Keratinocyte (primary cell): ENCODE measurements around the gene FGD2. TPM values are rescaled to one million over a fixed set of nuclear protein-coding genes. Genes with fewer than 3 reads are reported as not detected.

Experiments used
- DNase-seq: peaks from one replicate; pipeline ENCODE4 v3.0.0-alpha.2; 2011; ENCODE audit warnings: low read depth, missing footprints, low spot score
- FAIRE-seq: peaks from 2 replicates; lab custom pipeline; 2011; peaks lifted over from hg19 to GRCh38; lab: Jason Lieb, UNC
- H2AFZ ChIP-seq: 2 replicates; pipeline ENCODE4 v1.6.0; 2012; ENCODE audit warnings: low read length, control low read depth, inconsistent platforms; ENCODE audit not compliant: control insufficient read depth
- H3K27ac ChIP-seq: 2 replicates; pipeline ENCODE4 v1.5.1; 2011; ENCODE audit warnings: low read length; ENCODE audit not compliant: control insufficient read depth, insufficient read depth
- H3K27me3 ChIP-seq: 3 replicates; pipeline ENCODE4 v1.6.0; 2011; ENCODE audit warnings: low read length; ENCODE audit not compliant: control insufficient read depth, insufficient read depth; ENCODE audit errors: extremely low read depth
- H3K36me3 ChIP-seq, 2 experiments: 2 replicates in 1 of 2; 3 replicates in 1 of 2; pipeline ENCODE4 v1.5.1; 2011; ENCODE audit warnings: low read length in 2 of 2, mild to moderate bottlenecking in 1 of 2; ENCODE audit not compliant: control insufficient read depth in 2 of 2, insufficient read depth in 2 of 2; ENCODE audit errors: extremely low read depth in 1 of 2
- H3K4me1 ChIP-seq: 3 replicates; pipeline ENCODE4 v1.5.1; 2011; ENCODE audit warnings: low read length; ENCODE audit not compliant: control insufficient read depth, insufficient read depth; ENCODE audit errors: extremely low read depth
- H3K4me2 ChIP-seq: 3 replicates; pipeline ENCODE4 v1.6.0; 2011; ENCODE audit warnings: low read depth, low read length; ENCODE audit not compliant: control insufficient read depth, insufficient read depth; ENCODE audit errors: extremely low read depth
- H3K4me3 ChIP-seq, 3 experiments: fragments of 200-600 bp in 1 of 3; sonication (generic) in 1 of 3; 2 replicates in 2 of 3; 3 replicates in 1 of 3; pipeline ENCODE4 v1.5.1; 2011 to 2016; ENCODE audit warnings: low read length in 3 of 3, mild to moderate bottlenecking in 3 of 3, control low read depth in 2 of 3, inconsistent platforms in 1 of 3, low read depth in 1 of 3, mixed read lengths in 1 of 3, mixed run types in 1 of 3, moderate library complexity in 1 of 3; ENCODE audit not compliant: control insufficient read depth in 2 of 3, insufficient read depth in 2 of 3; ENCODE audit errors: extremely low read depth in 1 of 3
- H3K79me2 ChIP-seq: 2 replicates; pipeline ENCODE4 v1.6.0; 2012; ENCODE audit warnings: low read length; ENCODE audit not compliant: control insufficient read depth, insufficient read depth
- H3K9ac ChIP-seq: 3 replicates; pipeline ENCODE4 v1.6.0; 2011; ENCODE audit warnings: low read length; ENCODE audit not compliant: control insufficient read depth, insufficient read depth; ENCODE audit errors: extremely low read depth
- H3K9me1 ChIP-seq: 3 replicates; pipeline ENCODE4 v1.6.0; 2011; ENCODE audit warnings: low read length; ENCODE audit not compliant: control insufficient read depth, insufficient read depth; ENCODE audit errors: extremely low read depth
- H3K9me3 ChIP-seq: 2 replicates; pipeline ENCODE4 v1.5.1; 2012; ENCODE audit warnings: low read depth, low read length; ENCODE audit not compliant: control insufficient read depth
- H4K20me1 ChIP-seq: 3 replicates; pipeline ENCODE4 v1.6.0; 2011; ENCODE audit warnings: low read length; ENCODE audit not compliant: control insufficient read depth, insufficient read depth; ENCODE audit errors: extremely low read depth
- CTCF ChIP-seq, 3 experiments: IDR thresholded peaks in 1 of 3; conservative IDR thresholded peaks in 1 of 3; optimal IDR thresholded peaks in 1 of 3; 2 replicates in 2 of 3; 3 replicates in 1 of 3; pipeline versions ENCODE3 to v1.5.1; 2011; ENCODE audit warnings: low read length in 3 of 3, mild to moderate bottlenecking in 3 of 3, moderate library complexity in 2 of 3, control low read depth in 1 of 3, inconsistent platforms in 1 of 3; ENCODE audit not compliant: insufficient read depth in 2 of 3; ENCODE audit errors: extremely low read depth in 1 of 3
- EZH2 ChIP-seq: IDR thresholded peaks from one replicate; pipeline ENCODE4 v1.6.1; 2012; ENCODE audit warnings: inconsistent platforms, mild to moderate bottlenecking, low read length, moderate library complexity
- dilution Hi-C: fragments of 300-500 bp; cut with MboI; formaldehyde crosslinking; loops from one replicate; pipeline ENCODE4 v1.7.0; 2020; ENCODE audit warnings: low sequenced_read_pairs; ENCODE audit not compliant: extremely low pct_ligation_motif_present
- polyA plus RNA-seq, 5 experiments: library from polyadenylated mRNA; depleted of rRNA in 3 of 5; stranded (reverse) in 3 of 5; stranded (forward) in 1 of 5; unstranded in 1 of 5; fragments of >200 nt; gene quantifications; 1 replicate in 1 of 5; 2 replicates in 3 of 5; 3 replicates in 1 of 5; pipeline versions ENCODE4 v1.2.1 to v1.2.3, GENCODE V29; 2011 to 2012; ENCODE audit warnings: missing spikeins in 2 of 5, low read depth in 1 of 5, low replicate concordance in 1 of 5

FGD2 gene
- polyA plus RNA-seq, 1 donor (not counting 4 experiments of a cell fraction or from before 2014, with no cell fraction given), result 0.03 TPM

GRCh38 chr6:36961441-36962435, 43.7 kb upstream of the FGD2 start:
- no peak overlapping the region for H3K9ac ChIP-seq
- FAIRE-seq (no peak), DNase-seq (no peak)
- H3K4me2 ChIP-seq, result no peak overlapping the region
- dilution Hi-C loops, result no loop called here
- H3K9me3 ChIP-seq, result no peaks in the 10 kb centered on the region
- no peaks in the 10 kb centered on the region for H4K20me1 ChIP-seq
- no peaks in the 10 kb centered on the region for H3K79me2 ChIP-seq
- no peak overlapping the region for H3K4me3 ChIP-seq
- no peak overlapping the region for H2AFZ ChIP-seq
- peaks cover 24% of the 10 kb centered on the region for H3K4me1 ChIP-seq
- no peak for TF ChIP-seq CTCF (optimal IDR thresholded peaks at IDR 0.05 in 1 of 3, IDR thresholded peaks at IDR 0.05 in 1 of 3, conservative IDR thresholded peaks at IDR 0.05 in 1 of 3; ENCODE audit: extremely low read depth in 1 of 3, insufficient read depth in 2 of 3, low read length in 3 of 3)
- no peak for TF ChIP-seq EZH2
- H3K27me3 ChIP-seq, result no peaks in the 10 kb centered on the region
- peaks cover 0 to 4% of the 10 kb centered on the region in 2 experiments for H3K36me3 ChIP-seq
- H3K27ac ChIP-seq, result no peak overlapping the region
- H3K9me1 ChIP-seq, result no peaks in the 10 kb centered on the region

GRCh38 chr6:36962874-36963273, 42.6 kb upstream of the FGD2 start:
- Histone ChIP-seq H3K4me3 (no peak overlapping the region), H3K36me3 (peaks cover 5 to 12% of the 10 kb centered on the region in 2 experiments), H2AFZ (no peak overlapping the region), H3K27me3 (no peaks in the 10 kb centered on the region), H3K79me2 (no peaks in the 10 kb centered on the region), H3K9me3 (no peaks in the 10 kb centered on the region), H3K27ac (no peak overlapping the region), H3K4me1 (peaks cover 24% of the 10 kb centered on the region), H4K20me1 (no peaks in the 10 kb centered on the region), H3K4me2 (no peak overlapping the region), H3K9ac (no peak overlapping the region), H3K9me1 (no peaks in the 10 kb centered on the region)
- TF ChIP-seq CTCF (optimal IDR thresholded peaks at IDR 0.05 in 1 of 3, IDR thresholded peaks at IDR 0.05 in 1 of 3, conservative IDR thresholded peaks at IDR 0.05 in 1 of 3; ENCODE audit: extremely low read depth in 1 of 3, insufficient read depth in 2 of 3, low read length in 3 of 3) (no peak), EZH2 (no peak)
- dilution Hi-C loops, result no loop called here
- DNase-seq, result no peak
- FAIRE-seq, result no peak
